Right lobe of liver (tissue), 4 donors: ENCODE measurements around the gene STRADB.
"Not testable (repeated sequence)": the region's sequence is repeated elsewhere in the genome, so short reads cannot be mapped to it uniquely, and the experiment has no call there.

Source experiments
- CTCF ChIP-seq, 4 donors: fragments of 200-600 bp in 3 of 4; fragments of 450-650 bp in 1 of 4; IDR thresholded peaks; one replicate each; pipeline versions ENCODE4 v1.5.1 to v1.8.0; 2016 to 2022; ENCODE audit warnings: antibody characterized with exemption in 4 of 4, mild to moderate bottlenecking in 2 of 4
- POLR2A ChIP-seq: fragments of 450-650 bp; IDR thresholded peaks from one replicate; pipeline ENCODE4 v1.6.1; 2017; ENCODE audit warnings: antibody characterized with exemption, mild to moderate bottlenecking
- donor health status: DM: no; HTN: no; CAD: no.
- donor health status: DM: no; HTN: no; CAD: no.
- donor health status: DM: no; HTN: yes; CAD: no.

DNA sequence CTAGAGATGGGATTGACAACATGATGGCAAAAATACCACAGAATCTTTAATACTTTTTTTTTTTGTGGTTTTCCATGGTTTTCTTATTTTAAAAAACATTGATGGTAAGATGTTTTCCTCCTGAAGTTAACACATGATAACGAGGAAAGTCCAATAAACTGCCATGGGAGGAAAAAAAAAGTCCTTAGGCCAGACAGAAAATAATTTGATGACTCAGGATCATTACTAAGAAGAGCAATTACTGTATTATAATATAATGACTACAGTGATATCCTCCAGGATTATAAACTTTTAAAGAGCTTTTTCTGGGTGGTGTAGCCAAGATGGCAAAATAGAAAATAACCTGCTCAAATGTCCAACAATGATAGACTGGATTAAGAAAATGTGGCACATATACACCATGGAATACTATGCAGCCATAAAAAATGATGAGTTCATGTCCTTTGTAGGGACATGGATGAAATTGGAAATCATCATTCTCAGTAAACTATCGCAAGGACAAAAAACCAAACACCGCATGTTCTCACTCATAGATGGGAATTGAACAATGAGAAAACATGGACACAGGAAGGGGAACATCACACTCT is 12.1 kb upstream of the STRADB start:
- TF ChIP-seq CTCF (IDR thresholded peaks at IDR 0.05); POLR2A: not testable (repeated sequence)
